ENCODE measurements around the gene NOCT.

- TF ChIP-seq CTCF (IDR thresholded peaks at IDR 0.05) (no peak), POLR2A (IDR thresholded peaks at IDR 0.05) (no peak)
Measured at GRCh38 chr4:139076016-139076744, 60.6 kb downstream of the NOCT start.
